Trophoblast cell (in vitro differentiated cells and primary cell): ENCODE measurements around the gene PTH2.

Source experiments
- DNase-seq, 2 donors: peaks; one replicate each; pipeline ENCODE4 v3.0.0-alpha.2; 2016
- H2AFZ ChIP-seq: 2 replicates; pipeline ENCODE4 v1.6.1; 2013; ENCODE audit warnings: low read length, moderate library complexity, mild to moderate bottlenecking; ENCODE audit not compliant: insufficient read depth, poor library complexity
- H2AK5ac ChIP-seq: 2 replicates; pipeline ENCODE4 v1.6.1; 2013; ENCODE audit warnings: mild to moderate bottlenecking, low read length
- H2BK120ac ChIP-seq: 2 replicates; pipeline ENCODE4 v1.6.1; 2013; ENCODE audit warnings: low read length, mild to moderate bottlenecking, moderate library complexity; ENCODE audit not compliant: insufficient read depth, poor library complexity
- H2BK12ac ChIP-seq: 2 replicates; pipeline ENCODE4 v1.6.1; 2013; ENCODE audit warnings: mild to moderate bottlenecking, low read length, moderate library complexity
- H2BK5ac ChIP-seq: 2 replicates; pipeline ENCODE4 v1.6.1; 2013; ENCODE audit warnings: low read length, low read depth, moderate library complexity, mild to moderate bottlenecking; ENCODE audit not compliant: poor library complexity
- H3K14ac ChIP-seq: 2 replicates; pipeline ENCODE4 v1.6.1; 2013; ENCODE audit warnings: mild to moderate bottlenecking, low read length
- H3K18ac ChIP-seq: 2 replicates; pipeline ENCODE4 v1.6.1; 2013; ENCODE audit warnings: mild to moderate bottlenecking, low read length
- H3K23ac ChIP-seq: 2 replicates; pipeline ENCODE4 v1.6.1; 2013; ENCODE audit warnings: low read length
- H3K27ac ChIP-seq: 2 replicates; pipeline ENCODE4 v1.5.1; 2013; ENCODE audit warnings: low read depth, mild to moderate bottlenecking, inconsistent platforms, low read length, moderate library complexity
- H3K27me3 ChIP-seq: 2 replicates; pipeline ENCODE4 v1.6.1; 2013; ENCODE audit warnings: inconsistent platforms, mild to moderate bottlenecking, low read length, moderate library complexity; ENCODE audit not compliant: insufficient read depth
- H3K36me3 ChIP-seq, 2 experiments: 1 replicate in 1 of 2; 2 replicates in 1 of 2; pipeline ENCODE4 v1.6.1; 2013; ENCODE audit warnings: low read length in 2 of 2, mild to moderate bottlenecking in 2 of 2, moderate library complexity in 1 of 2; ENCODE audit not compliant: insufficient read depth in 2 of 2, control insufficient read depth in 1 of 2
- H3K4ac ChIP-seq: 2 replicates; pipeline ENCODE4 v1.6.1; 2013; ENCODE audit warnings: low read depth, mild to moderate bottlenecking, low read length, moderate library complexity
- H3K4me1 ChIP-seq, 2 experiments: 1 replicate in 1 of 2; 2 replicates in 1 of 2; pipeline ENCODE4 v1.6.1; 2013; ENCODE audit warnings: low read length in 2 of 2, mild to moderate bottlenecking in 2 of 2, moderate library complexity in 1 of 2; ENCODE audit not compliant: insufficient read depth in 2 of 2, control insufficient read depth in 1 of 2
- H3K4me2 ChIP-seq: 2 replicates; pipeline ENCODE4 v1.6.1; 2013; ENCODE audit warnings: inconsistent platforms, mild to moderate bottlenecking, low read length, moderate library complexity
- H3K4me3 ChIP-seq: 2 replicates; pipeline ENCODE4 v1.5.1; 2013; ENCODE audit warnings: mild to moderate bottlenecking, low read depth, low read length, inconsistent platforms
- H3K79me1 ChIP-seq: one replicate; pipeline ENCODE4 v1.6.1; 2013; ENCODE audit warnings: low read length
- H3K79me2 ChIP-seq: 2 replicates; pipeline ENCODE4 v1.6.1; 2013; ENCODE audit warnings: low read length, mild to moderate bottlenecking; ENCODE audit not compliant: control insufficient read depth, insufficient read depth, poor library complexity
- H3K9ac ChIP-seq: 2 replicates; pipeline ENCODE4 v1.6.1; 2013; ENCODE audit warnings: mild to moderate bottlenecking, low read length
- H3K9me3 ChIP-seq: 2 replicates; pipeline ENCODE4 v1.6.1; 2013; ENCODE audit warnings: low read depth, mild to moderate bottlenecking, control low read depth, inconsistent platforms, low read length; ENCODE audit not compliant: insufficient read depth
- H4K12ac ChIP-seq: 2 replicates; pipeline ENCODE4 v1.6.1; 2013; ENCODE audit warnings: low read depth, mild to moderate bottlenecking, low read length, moderate library complexity
- H4K8ac ChIP-seq: 2 replicates; pipeline ENCODE4 v1.6.1; 2013; ENCODE audit warnings: low read depth, mild to moderate bottlenecking, low read length, moderate library complexity
- H4K91ac ChIP-seq: one replicate; pipeline ENCODE4 v1.6.1; 2013; ENCODE audit warnings: low read depth, mild to moderate bottlenecking, low read length, moderate library complexity
- WGBS: extraction: QIAGEN DNeasy Blood & Tissue Kit; methylation state at CpG from one replicate; pipeline ENCODE4 v1.1.7; 2013; ENCODE audit warnings: missing lambda C conversion rate; ENCODE audit not compliant: insufficient read length, insufficient coverage; ENCODE audit errors: extremely low coverage; 5-methylcytosine and 5-hydroxymethylcytosine counted together

Gene PTH2

DNA sequence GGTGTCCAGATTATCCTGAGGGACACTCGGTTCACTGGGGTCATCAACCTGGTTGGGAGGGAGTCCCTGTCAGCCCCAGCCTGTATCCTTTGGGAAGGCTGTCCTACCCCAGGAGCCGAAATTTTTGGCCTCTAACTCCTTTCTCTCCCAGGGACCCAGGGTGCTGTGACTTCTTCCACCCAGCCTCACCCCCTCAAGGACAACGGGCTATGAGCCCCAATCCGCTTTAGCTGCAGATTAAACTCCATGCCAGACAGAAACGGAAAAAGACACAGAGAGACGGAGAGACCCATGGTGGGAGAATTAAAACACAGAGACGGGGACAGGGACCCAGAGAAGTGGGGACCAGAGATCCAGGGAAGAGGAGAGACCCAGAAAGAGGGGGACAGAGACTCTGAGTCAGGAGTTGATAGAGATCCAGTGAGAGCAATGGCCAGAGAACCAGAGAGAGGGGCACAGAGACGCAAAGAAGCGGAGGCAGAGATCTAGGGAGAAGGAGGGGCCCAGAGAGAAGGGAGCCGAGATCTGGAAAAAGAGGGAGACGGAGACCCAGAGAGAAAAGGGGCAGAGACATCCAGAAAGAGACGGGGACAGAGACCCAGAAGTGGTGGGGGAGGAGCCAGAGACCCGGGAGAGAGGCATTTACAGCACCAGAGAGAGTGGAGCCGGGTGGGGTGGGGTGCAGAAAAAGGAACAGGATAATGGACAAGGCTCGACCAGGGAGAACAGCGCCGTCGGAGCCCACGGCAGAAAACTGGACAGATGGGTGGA is 17.4 kb upstream of the PTH2 start:
- Histone ChIP-seq H4K91ac (no peak overlapping the region), H3K4me1 (peaks cover 3% of the 10 kb centered on the region in 2 experiments), H3K79me2 (peaks cover 3% of the 10 kb centered on the region), H2AK5ac (no peak overlapping the region), H2BK12ac (no peak overlapping the region), H2BK5ac (no peak overlapping the region), H3K4ac (no peak overlapping the region), H3K79me1 (peaks cover 5% of the 10 kb centered on the region), H3K23ac (no peak overlapping the region), H3K14ac (no peak overlapping the region), H3K36me3 (no peaks in the 10 kb centered on the region), H3K9ac (no peak overlapping the region), H3K18ac (no peak overlapping the region), H4K8ac (no peak overlapping the region), H3K4me2 (no peak overlapping the region), H3K27me3 (peaks cover 56% of the 10 kb centered on the region), H3K9me3 (peaks cover 10% of the 10 kb centered on the region), H4K12ac (no peak overlapping the region), H3K4me3 (no peak overlapping the region), H2AFZ (no peak overlapping the region), H3K27ac (no peak overlapping the region), H2BK120ac (no peak overlapping the region)
- DNase-seq, result no peak
- no CpG with 5 or more reads among the region's 19 CpGs for WGBS

DNA sequence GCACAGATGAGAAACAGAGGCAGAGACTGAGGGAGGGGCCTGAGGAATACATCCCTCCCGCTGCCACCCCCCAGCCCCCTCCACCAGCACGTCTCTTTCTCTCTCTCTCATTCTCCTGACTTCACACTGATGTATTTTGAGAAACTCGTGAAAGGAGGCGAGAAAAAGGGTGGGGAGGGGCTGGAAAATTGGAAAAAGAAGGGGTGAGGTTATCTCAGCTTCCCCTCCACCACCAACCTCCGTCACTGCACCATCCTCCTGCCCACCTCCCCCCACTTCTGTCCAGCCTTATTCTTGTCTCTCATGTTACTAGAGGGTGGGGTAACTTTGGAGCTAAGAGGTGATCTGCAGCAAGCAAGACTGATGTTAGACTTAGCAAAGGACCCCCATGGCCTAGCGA is 16.6 kb upstream of the PTH2 start:
- H4K91ac ChIP-seq, result no peak overlapping the region
- no peak overlapping the region for H3K4ac ChIP-seq
- H2BK5ac ChIP-seq, result no peak overlapping the region
- no peak overlapping the region for H2AK5ac ChIP-seq
- no peaks in the 10 kb centered on the region for H3K36me3 ChIP-seq
- peaks cover 3% of the 10 kb centered on the region for H3K79me2 ChIP-seq
- no peak overlapping the region for H2BK12ac ChIP-seq
- H3K79me1 ChIP-seq, result peaks cover 5% of the 10 kb centered on the region
- peak overlapping the region; percentile 47 for H3K4me3 ChIP-seq
- no peak overlapping the region for H4K12ac ChIP-seq
- no peak overlapping the region for H3K9ac ChIP-seq
- no peak overlapping the region for H3K14ac ChIP-seq
- H3K18ac ChIP-seq, result no peak overlapping the region
- H3K23ac ChIP-seq, result no peak overlapping the region
- no peak overlapping the region for H3K27ac ChIP-seq
- peaks cover 3% of the 10 kb centered on the region in 2 experiments for H3K4me1 ChIP-seq
- H3K9me3 ChIP-seq, result peaks cover 17% of the 10 kb centered on the region
- no peak overlapping the region for H2AFZ ChIP-seq
- no CpG with 5 or more reads among the region's 6 CpGs for WGBS
- no peak overlapping the region for H2BK120ac ChIP-seq
- no peak for DNase-seq
- H3K27me3 ChIP-seq, result peaks cover 56% of the 10 kb centered on the region
- no peak overlapping the region for H3K4me2 ChIP-seq
- no peak overlapping the region for H4K8ac ChIP-seq

DNA sequence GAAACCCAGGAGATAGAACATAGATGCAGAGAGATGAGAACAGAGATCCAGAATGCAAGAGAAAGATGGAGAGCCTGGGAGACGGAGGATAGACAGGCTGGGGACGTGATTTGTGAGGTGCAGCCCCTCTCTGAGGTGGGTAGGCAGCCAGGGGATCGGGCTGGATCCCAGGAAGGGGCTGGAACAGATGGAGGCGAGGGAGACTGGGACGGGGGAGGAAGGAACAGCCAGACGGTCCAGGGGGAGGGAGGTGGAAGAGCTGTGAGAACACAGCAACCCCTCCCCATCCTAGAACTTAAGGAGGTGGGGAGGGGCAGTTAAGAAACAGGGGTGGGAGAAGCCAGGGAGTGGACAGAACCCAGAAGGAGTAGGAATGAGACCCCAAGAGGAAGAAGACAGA is 15.0 kb upstream of the PTH2 start:
- WGBS, result no CpG with 5 or more reads among the region's 6 CpGs

DNA sequence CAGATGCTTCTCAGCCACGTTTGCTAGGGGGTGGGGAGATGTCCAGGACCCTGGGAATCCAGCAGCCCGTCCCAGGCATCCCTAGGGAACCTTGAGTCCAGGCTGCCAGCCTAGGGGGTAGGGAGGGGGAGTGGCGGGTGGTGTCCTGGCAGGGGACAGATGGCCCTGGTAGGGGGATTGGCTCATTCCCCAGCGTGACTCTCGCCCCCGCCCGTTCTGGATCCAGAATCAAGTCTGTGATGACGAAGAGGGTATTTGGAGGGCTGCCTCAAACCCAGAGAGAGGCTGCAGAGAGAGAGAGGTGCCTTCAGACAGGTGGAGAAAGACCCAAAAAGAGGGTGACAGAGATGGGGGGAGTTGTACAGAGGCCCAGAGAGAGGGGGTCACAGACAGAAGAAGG is 14.0 kb upstream of the PTH2 start:
- peaks cover 3% of the 10 kb centered on the region in 2 experiments for H3K4me1 ChIP-seq
- H3K27me3 ChIP-seq, result peaks cover 54% of the 10 kb centered on the region
- H3K9ac ChIP-seq, result no peak overlapping the region
- no peak overlapping the region for H3K4me2 ChIP-seq
- H2BK12ac ChIP-seq, result no peak overlapping the region
- no peak overlapping the region for H2AK5ac ChIP-seq
- no peak overlapping the region for H2BK5ac ChIP-seq
- no peak overlapping the region for H4K91ac ChIP-seq
- WGBS, result no CpG with 5 or more reads among the region's 8 CpGs
- H4K12ac ChIP-seq, result no peak overlapping the region
- peaks cover 20% of the 10 kb centered on the region for H3K9me3 ChIP-seq
- H3K79me2 ChIP-seq, result no peaks in the 10 kb centered on the region
- no peak overlapping the region for H3K18ac ChIP-seq
- no peak overlapping the region for H3K4ac ChIP-seq
- H2BK120ac ChIP-seq, result no peak overlapping the region
- DNase-seq, result no peak
- no peak overlapping the region for H2AFZ ChIP-seq
- no peaks in the 10 kb centered on the region for H3K79me1 ChIP-seq
- H3K36me3 ChIP-seq, result no peaks in the 10 kb centered on the region
- H3K14ac ChIP-seq, result no peak overlapping the region
- H3K4me3 ChIP-seq, result no peak overlapping the region
- no peak overlapping the region for H4K8ac ChIP-seq
- no peak overlapping the region for H3K23ac ChIP-seq
- H3K27ac ChIP-seq, result no peak overlapping the region

More for the DNA sequence above, 15.0 kb upstream of the PTH2 start:
- no peak overlapping the region for H4K91ac ChIP-seq
- H2AFZ ChIP-seq, result no peak overlapping the region
- H2AK5ac ChIP-seq, result no peak overlapping the region
- no peak overlapping the region for H3K27ac ChIP-seq
- H3K4ac ChIP-seq, result no peak overlapping the region
- peaks cover 2% of the 10 kb centered on the region for H3K79me2 ChIP-seq
- H3K18ac ChIP-seq, result no peak overlapping the region
- H3K4me1 ChIP-seq, result peaks cover 3% of the 10 kb centered on the region in 2 experiments
- peaks cover 3% of the 10 kb centered on the region for H3K79me1 ChIP-seq
- H3K9ac ChIP-seq, result no peak overlapping the region
- H3K9me3 ChIP-seq, result peaks cover 20% of the 10 kb centered on the region
- H2BK12ac ChIP-seq, result no peak overlapping the region
- H3K14ac ChIP-seq, result no peak overlapping the region
- H3K27me3 ChIP-seq, result peaks cover 56% of the 10 kb centered on the region
- no peak overlapping the region for H2BK120ac ChIP-seq
- H3K36me3 ChIP-seq, result no peaks in the 10 kb centered on the region
- H4K8ac ChIP-seq, result no peak overlapping the region
- H3K4me3 ChIP-seq, result no peak overlapping the region
- no peak overlapping the region for H3K23ac ChIP-seq
- no peak overlapping the region for H4K12ac ChIP-seq
- H2BK5ac ChIP-seq, result no peak overlapping the region
- no peak for DNase-seq
- no peak overlapping the region for H3K4me2 ChIP-seq
